ENCODE data around the gene SULT2B1. TPM values are rescaled to one million over a fixed set of nuclear protein-coding genes. Genes with fewer than 3 reads are reported as not detected.

SULT2B1 gene
- total and polyA plus RNA-seq, 2 experiments from 2014 or later = 0.79 TPM; not detected in 1

DNA sequence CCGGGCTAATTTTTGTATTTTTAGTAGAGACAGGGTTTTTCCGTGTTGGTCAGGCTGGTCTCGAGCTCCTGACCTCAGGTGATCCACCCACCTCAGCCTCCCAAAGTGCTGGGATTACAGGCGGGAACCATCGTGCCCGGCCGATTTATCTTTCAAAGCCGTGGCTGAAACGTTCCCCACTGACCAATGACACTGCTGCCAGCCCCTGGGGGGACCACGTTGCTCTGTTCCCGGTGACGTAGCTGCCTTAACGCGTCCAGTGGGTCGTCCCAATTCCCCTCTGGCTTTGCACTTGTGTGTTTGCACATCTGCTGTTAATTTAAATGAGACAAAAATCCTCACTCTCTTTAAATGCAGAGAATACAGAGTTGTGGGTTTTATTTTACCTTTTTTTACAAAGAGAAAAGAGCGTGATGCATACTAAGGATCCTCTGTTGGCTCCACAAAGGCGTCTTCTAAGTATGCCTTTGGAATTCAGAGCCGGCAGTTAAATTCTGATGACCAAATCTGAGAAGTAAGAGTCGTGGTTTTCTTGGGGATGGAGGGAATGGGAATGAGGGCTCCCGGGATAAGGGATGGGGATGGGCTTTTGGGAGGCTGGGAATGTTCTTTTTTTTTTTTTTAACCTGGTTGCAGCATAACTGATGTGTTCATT is 21.8 kb upstream of the SULT2B1 start:
- DNase-seq (ENCODE audit: low spot score) = no peak
- WGBS (ENCODE audit: low lambda C conversion rate, missing lambda C conversion rate) = 60% methylated on average over 20 of the region's 20 CpGs

GRCh38 chr19:48530770-48531169 is 21.2 kb upstream of the SULT2B1 start:
- H3K9me2 ChIP-seq (replicated peaks; ENCODE audit: insufficient read depth) = no peaks in the 10 kb centered on the region
- H2AFZ ChIP-seq = no peak overlapping the region
- 61% methylated on average over 6 of the region's 6 CpGs for WGBS (ENCODE audit: low lambda C conversion rate, missing lambda C conversion rate)
- H3K4me3 ChIP-seq = no peak overlapping the region
- no peaks in the 10 kb centered on the region for H3K27me3 ChIP-seq
- TF ChIP-seq EZH2 (IDR thresholded peaks at IDR 0.05; ENCODE audit: borderline replicate concordance) (no peak), EZH2phosphoT487 (IDR thresholded peaks at IDR 0.05; ENCODE audit: low read depth, severe bottlenecking, unreplicated experiment) (no peak)
- TF ChIP-seq, protein P1, sequence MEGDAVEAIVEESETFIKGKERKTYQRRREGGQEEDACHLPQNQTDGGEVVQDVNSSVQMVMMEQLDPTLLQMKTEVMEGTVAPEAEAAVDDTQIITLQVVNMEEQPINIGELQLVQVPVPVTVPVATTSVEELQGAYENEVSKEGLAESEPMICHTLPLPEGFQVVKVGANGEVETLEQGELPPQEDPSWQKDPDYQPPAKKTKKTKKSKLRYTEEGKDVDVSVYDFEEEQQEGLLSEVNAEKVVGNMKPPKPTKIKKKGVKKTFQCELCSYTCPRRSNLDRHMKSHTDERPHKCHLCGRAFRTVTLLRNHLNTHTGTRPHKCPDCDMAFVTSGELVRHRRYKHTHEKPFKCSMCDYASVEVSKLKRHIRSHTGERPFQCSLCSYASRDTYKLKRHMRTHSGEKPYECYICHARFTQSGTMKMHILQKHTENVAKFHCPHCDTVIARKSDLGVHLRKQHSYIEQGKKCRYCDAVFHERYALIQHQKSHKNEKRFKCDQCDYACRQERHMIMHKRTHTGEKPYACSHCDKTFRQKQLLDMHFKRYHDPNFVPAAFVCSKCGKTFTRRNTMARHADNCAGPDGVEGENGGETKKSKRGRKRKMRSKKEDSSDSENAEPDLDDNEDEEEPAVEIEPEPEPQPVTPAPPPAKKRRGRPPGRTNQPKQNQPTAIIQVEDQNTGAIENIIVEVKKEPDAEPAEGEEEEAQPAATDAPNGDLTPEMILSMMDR (IDR thresholded peaks at IDR 0.05; ENCODE audit: poor library complexity) = no peak
- H4K20me1 ChIP-seq (ENCODE audit: insufficient read depth, poor library complexity, severe bottlenecking) = no peaks in the 10 kb centered on the region
- no peaks in the 10 kb centered on the region for H3K36me3 ChIP-seq (replicated peaks; ENCODE audit: insufficient read depth, low read depth)
- H3K79me2 ChIP-seq = no peaks in the 10 kb centered on the region
- H3K4me1 ChIP-seq (ENCODE audit: insufficient read depth) = no peaks in the 10 kb centered on the region
- no peaks in the 10 kb centered on the region for H3K9me3 ChIP-seq (ENCODE audit: low read depth)
- DNase-seq (ENCODE audit: low spot score) = no peak
- peak overlapping the region; percentile 3 for H3K4me2 ChIP-seq
- H3K27ac ChIP-seq = no peak overlapping the region

More for the DNA sequence above, 21.8 kb upstream of the SULT2B1 start:
- Histone ChIP-seq H2AFZ (no peak overlapping the region), H3K4me3 (no peak overlapping the region), H3K4me2 (peak overlapping the region; percentile 3), H3K4me1 (ENCODE audit: insufficient read depth) (no peaks in the 10 kb centered on the region), H3K36me3 (replicated peaks; ENCODE audit: insufficient read depth, low read depth) (no peaks in the 10 kb centered on the region), H3K9me2 (replicated peaks; ENCODE audit: insufficient read depth) (no peaks in the 10 kb centered on the region), H3K27ac (no peak overlapping the region), H3K9me3 (ENCODE audit: low read depth) (no peaks in the 10 kb centered on the region), H4K20me1 (ENCODE audit: insufficient read depth, poor library complexity, severe bottlenecking) (no peaks in the 10 kb centered on the region), H3K27me3 (no peaks in the 10 kb centered on the region), H3K79me2 (no peaks in the 10 kb centered on the region)
- TF ChIP-seq EZH2phosphoT487 (IDR thresholded peaks at IDR 0.05; ENCODE audit: low read depth, severe bottlenecking, unreplicated experiment) = no peak
- no peak for TF ChIP-seq EZH2 (IDR thresholded peaks at IDR 0.05; ENCODE audit: borderline replicate concordance)
- TF ChIP-seq, protein P1 (IDR thresholded peaks at IDR 0.05; ENCODE audit: poor library complexity) = no peak

- Histone ChIP-seq H3K79me2 (no peaks in the 10 kb centered on the region), H3K4me3 (no peak overlapping the region), H3K9me2 (replicated peaks; ENCODE audit: insufficient read depth) (no peaks in the 10 kb centered on the region), H3K4me2 (no peak overlapping the region), H3K27ac (no peak overlapping the region), H3K4me1 (ENCODE audit: insufficient read depth) (no peaks in the 10 kb centered on the region), H3K9me3 (ENCODE audit: low read depth) (no peaks in the 10 kb centered on the region), H3K27me3 (no peaks in the 10 kb centered on the region), H2AFZ (no peak overlapping the region), H4K20me1 (ENCODE audit: insufficient read depth, poor library complexity, severe bottlenecking) (no peaks in the 10 kb centered on the region), H3K36me3 (replicated peaks; ENCODE audit: insufficient read depth, low read depth) (no peaks in the 10 kb centered on the region)
- WGBS (ENCODE audit: low lambda C conversion rate, missing lambda C conversion rate) = 90% methylated on average over 10 of the region's 10 CpGs
- DNase-seq (ENCODE audit: low spot score) = no peak
- no peak for TF ChIP-seq EZH2 (IDR thresholded peaks at IDR 0.05; ENCODE audit: borderline replicate concordance)
- TF ChIP-seq, protein P1 (IDR thresholded peaks at IDR 0.05; ENCODE audit: poor library complexity) = no peak
- no peak for TF ChIP-seq EZH2phosphoT487 (IDR thresholded peaks at IDR 0.05; ENCODE audit: low read depth, severe bottlenecking, unreplicated experiment)
Observed at GRCh38 chr19:48533770-48534169, 18.2 kb upstream of the SULT2B1 start.
